Measurements from ENCODE around the gene FHL2. TPM values are rescaled to one million over a fixed set of nuclear protein-coding genes. Genes with fewer than 3 reads are reported as not detected.
"Not testable (repeated sequence)": the region's sequence is repeated elsewhere in the genome, so short reads cannot be mapped to it uniquely, and the experiment has no call there.

FHL2 gene
- total RNA-seq, 4 donors from 2014 or later = 41.8 to 75.9 (median 65.3) TPM

- DNase-seq = peak; percentile 32 to 55 (median 53)
- no peaks in the 10 kb centered on the region for H3K27me3 ChIP-seq
- TF ChIP-seq POLR2A (IDR thresholded peaks at IDR 0.05) (no peak), CTCF (IDR thresholded peaks at IDR 0.05) (no peak)
- no peaks in the 10 kb centered on the region for H3K9me3 ChIP-seq
- peaks cover 0 to 20% (median 3%) of the 10 kb centered on the region in 4 donors for H3K4me1 ChIP-seq
- H3K36me3 ChIP-seq = peaks cover 0 to 6% (median 0%) of the 10 kb centered on the region in 3 donors
- H3K27ac ChIP-seq = peak overlapping the region; percentile 65 to 93 (median 84)
- peak overlapping the region; percentile 72 to 93 (median 76) for H3K4me3 ChIP-seq
These were observed 70.3 kb downstream of the FHL2 start for GRCh38 chr2:105328281-105329196.

- Histone ChIP-seq H3K4me1 (peaks cover 0 to 20% (median 3%) of the 10 kb centered on the region in 4 donors), H3K36me3 (peaks cover 0 to 6% (median 0%) of the 10 kb centered on the region in 3 donors), H3K4me3 (no peak overlapping the region), H3K9me3 (no peaks in the 10 kb centered on the region), H3K27me3 (no peaks in the 10 kb centered on the region), H3K27ac (no peak overlapping the region)
- no peak for TF ChIP-seq POLR2A (IDR thresholded peaks at IDR 0.05)
- TF ChIP-seq CTCF (IDR thresholded peaks at IDR 0.05) = no peak
- DNase-seq = no peak
These were observed 71.2 kb downstream of the FHL2 start for GRCh38 chr2:105327690-105328089.

GRCh38 chr2:105327271-105327670 lies 71.6 kb downstream of the FHL2 start:
- not testable (repeated sequence) for H3K27me3 ChIP-seq, H3K9me3 ChIP-seq, H3K27ac ChIP-seq, DNase-seq, H3K36me3 ChIP-seq, H3K4me3 ChIP-seq
- peaks cover 0 to 20% (median 3%) of the 10 kb centered on the region in 4 donors for H3K4me1 ChIP-seq

GRCh38 chr2:105325389-105325963 lies 73.4 kb downstream of the FHL2 start:
- no peak for TF ChIP-seq POLR2A (IDR thresholded peaks at IDR 0.05)
- TF ChIP-seq CTCF (IDR thresholded peaks at IDR 0.05) = no peak
- Histone ChIP-seq H3K27ac (no peak overlapping the region), H3K4me3 (no peak overlapping the region)

GRCh38 chr2:105324732-105325131 lies 74.1 kb downstream of the FHL2 start:
- no peak for TF ChIP-seq POLR2A (IDR thresholded peaks at IDR 0.05)
- no peak for TF ChIP-seq CTCF (IDR thresholded peaks at IDR 0.05)
- H3K9me3 ChIP-seq = no peaks in the 10 kb centered on the region
- H3K36me3 ChIP-seq = peaks cover 0 to 6% (median 0%) of the 10 kb centered on the region in 3 donors
- no peak for DNase-seq
- peaks cover 0 to 11% (median 3%) of the 10 kb centered on the region in 4 donors for H3K4me1 ChIP-seq
- H3K27me3 ChIP-seq = no peaks in the 10 kb centered on the region
- H3K4me3 ChIP-seq = no peak overlapping the region
- no peak overlapping the region for H3K27ac ChIP-seq

More at GRCh38 chr2:105325389-105325963, 73.4 kb downstream of the FHL2 start:
- H3K4me1 ChIP-seq = peaks cover 0 to 16% (median 3%) of the 10 kb centered on the region in 4 donors
- H3K27me3 ChIP-seq = no peaks in the 10 kb centered on the region
- H3K9me3 ChIP-seq = no peaks in the 10 kb centered on the region
- H3K36me3 ChIP-seq = peaks cover 0 to 6% (median 0%) of the 10 kb centered on the region in 3 donors
- no peak for DNase-seq

- no peak overlapping the region for H3K4me3 ChIP-seq
- H3K27ac ChIP-seq = no peak overlapping the region
- H3K4me1 ChIP-seq = peaks cover 0 to 11% (median 3%) of the 10 kb centered on the region in 4 donors
- no peak for TF ChIP-seq CTCF (IDR thresholded peaks at IDR 0.05)
- no peak for TF ChIP-seq POLR2A (IDR thresholded peaks at IDR 0.05)
- H3K27me3 ChIP-seq = no peaks in the 10 kb centered on the region
- DNase-seq = no peak
- H3K36me3 ChIP-seq = peaks cover 0 to 6% (median 0%) of the 10 kb centered on the region in 3 donors
- H3K9me3 ChIP-seq = no peaks in the 10 kb centered on the region
These were observed 74.8 kb downstream of the FHL2 start for GRCh38 chr2:105324101-105324500.

Measured in Peyer's patch (tissue), 4 donors.